H1 (cell line): ENCODE measurements around the gene RPLP2. TPM values are rescaled to one million over a fixed set of nuclear protein-coding genes. Genes with fewer than 3 reads are reported as not detected.

ENCODE experiments used
- CTCF ChIA-PET: fragments of 300-600 bp; sonication (Branson Sonifier 250); formaldehyde crosslinking; loops from one replicate; lab custom pipeline; 2021; ENCODE audit not compliant: partially characterized antibody; lab: Charles Lee
- POLR2A ChIA-PET: fragments of 300-600 bp; sonication (Branson Sonifier 250); formaldehyde crosslinking; loops from one replicate; lab custom pipeline; 2021; ENCODE audit warnings: inconsistent platforms; ENCODE audit not compliant: partially characterized antibody; lab: Charles Lee
- DNase-seq, 2 experiments: peaks; one replicate each; pipeline versions ENCODE4 v3.0.0 to v3.0.0-alpha.2; 2010 to 2022; ENCODE audit warnings: low spot score in 2 of 2, low read depth in 1 of 2, mixed read lengths in 1 of 2
- FAIRE-seq: peaks from 2 replicates; lab custom pipeline; 2011; peaks lifted over from hg19 to GRCh38; lab: Jason Lieb, UNC
- H2AFZ ChIP-seq: 2 replicates; pipeline ENCODE4 v1.8.1; 2012; ENCODE audit warnings: low read length, inconsistent platforms
- H2AK5ac ChIP-seq: 2 replicates; pipeline ENCODE4 v1.6.1; 2013; ENCODE audit warnings: low read depth, low read length
- H2BK120ac ChIP-seq: replicated peaks from 2 replicates; pipeline ENCODE3; 2013; ENCODE audit warnings: low read depth, low read length, inconsistent platforms
- H2BK12ac ChIP-seq: 2 replicates; pipeline ENCODE4 v1.6.1; 2013; ENCODE audit warnings: low read depth, low read length
- H2BK15ac ChIP-seq: 2 replicates; pipeline ENCODE4 v1.6.1; 2013; ENCODE audit warnings: low read length
- H2BK20ac ChIP-seq: 2 replicates; pipeline ENCODE4 v1.6.1; 2013; ENCODE audit warnings: low read length
- H2BK5ac ChIP-seq: 2 replicates; pipeline ENCODE4 v1.6.1; 2013; ENCODE audit warnings: low read depth, low read length
- H3K14ac ChIP-seq: 2 replicates; pipeline ENCODE4 v1.6.1; 2013; ENCODE audit warnings: inconsistent platforms; ENCODE audit not compliant: insufficient read length
- H3K18ac ChIP-seq: 2 replicates; pipeline ENCODE4 v1.6.1; 2013; ENCODE audit warnings: low read length; ENCODE audit errors: extremely low read depth
- H3K23ac ChIP-seq: 2 replicates; pipeline ENCODE4 v1.6.1; 2013; ENCODE audit warnings: inconsistent platforms; ENCODE audit not compliant: insufficient read length
- H3K23me2 ChIP-seq: 2 replicates; pipeline ENCODE4 v1.6.1; 2013; ENCODE audit warnings: low read depth, low read length
- H3K27ac ChIP-seq: 2 replicates; pipeline ENCODE4 v1.6.1; 2011; ENCODE audit warnings: low read depth, low read length, inconsistent platforms
- H3K27me3 ChIP-seq, 4 experiments: replicated peaks in 1 of 4; 1 replicate in 1 of 4; 2 replicates in 3 of 4; pipeline versions ENCODE4 v1.6.1 to v1.8.1; 2011 to 2013; ENCODE audit warnings: low read length in 3 of 4, mild to moderate bottlenecking in 3 of 4, inconsistent platforms in 2 of 4, mixed read lengths in 2 of 4, moderate library complexity in 1 of 4; ENCODE audit not compliant: control insufficient read depth in 3 of 4, insufficient read depth in 3 of 4; ENCODE audit errors: extremely low read depth in 1 of 4
- H3K36me3 ChIP-seq, 4 experiments: 2 replicates each; pipeline versions ENCODE4 v1.6.1 to v1.8.1; 2011 to 2013; ENCODE audit warnings: mild to moderate bottlenecking in 4 of 4, low read length in 3 of 4, moderate library complexity in 2 of 4, control low read depth in 1 of 4, inconsistent platforms in 1 of 4; ENCODE audit not compliant: insufficient read depth in 4 of 4, control insufficient read depth in 2 of 4
- H3K4ac ChIP-seq: replicated peaks from 2 replicates; pipeline ENCODE3; 2013; ENCODE audit warnings: low read length, low read depth, mixed read lengths, inconsistent platforms; ENCODE audit not compliant: insufficient read length
- H3K4me1 ChIP-seq, 4 experiments: replicated peaks in 1 of 4; 1 replicate in 1 of 4; 2 replicates in 3 of 4; pipeline versions ENCODE4 v1.6.1 to v1.8.1; 2011 to 2013; ENCODE audit warnings: low read length in 3 of 4, inconsistent platforms in 2 of 4, mixed read lengths in 1 of 4; ENCODE audit not compliant: insufficient read depth in 4 of 4, control insufficient read depth in 3 of 4
- H3K4me2 ChIP-seq, 2 experiments: 2 replicates each; pipeline versions ENCODE4 v1.6.1 to v1.8.1; 2011 to 2013; ENCODE audit warnings: low read depth in 2 of 2, low read length in 2 of 2, control low read depth in 1 of 2, inconsistent platforms in 1 of 2, mild to moderate bottlenecking in 1 of 2; ENCODE audit not compliant: insufficient read depth in 1 of 2
- H3K4me3 ChIP-seq, 4 experiments: fragments of 200-600, 300-600 bp in 1 of 4; sonication (generic), shearing (Covaris generic), sonication (Bioruptor Twin) in 1 of 4; 2 replicates each; pipeline versions ENCODE4 v1.5.1 to v1.8.1; 2011 to 2016; ENCODE audit warnings: low read length in 4 of 4, low read depth in 3 of 4, control low read depth in 2 of 4, inconsistent platforms in 2 of 4, mild to moderate bottlenecking in 2 of 4, mixed read lengths in 1 of 4, moderate library complexity in 1 of 4; ENCODE audit not compliant: insufficient read depth in 2 of 4; ENCODE audit errors: extremely low read depth in 1 of 4
- H3K56ac ChIP-seq: replicated peaks from 2 replicates; pipeline ENCODE3; 2013; ENCODE audit warnings: low read depth, mild to moderate bottlenecking, mixed read lengths, low read length, inconsistent platforms; ENCODE audit not compliant: insufficient read length
- H3K79me1 ChIP-seq: 2 replicates; pipeline ENCODE4 v1.6.1; 2013; ENCODE audit warnings: low read depth, low read length, control low read depth
- H3K79me2 ChIP-seq, 2 experiments: 2 replicates each; pipeline versions ENCODE4 v1.6.1 to v1.8.1; 2012 to 2013; ENCODE audit warnings: low read length in 2 of 2, mild to moderate bottlenecking in 2 of 2, inconsistent platforms in 1 of 2; ENCODE audit not compliant: insufficient read depth in 2 of 2, control insufficient read depth in 1 of 2
- H3K9ac ChIP-seq, 4 experiments: replicated peaks in 1 of 4; 1 replicate in 1 of 4; 2 replicates in 3 of 4; pipeline versions ENCODE4 v1.6.1 to v1.8.1; 2011 to 2013; ENCODE audit warnings: low read depth in 3 of 4, low read length in 3 of 4, control low read depth in 2 of 4, mild to moderate bottlenecking in 2 of 4, moderate library complexity in 2 of 4, inconsistent platforms in 1 of 4; ENCODE audit errors: extremely low read depth in 1 of 4
- H3K9me3 ChIP-seq, 2 experiments: 2 replicates each; pipeline versions ENCODE4 v1.6.1 to v1.8.1; 2012 to 2013; ENCODE audit warnings: mild to moderate bottlenecking in 2 of 2, moderate library complexity in 2 of 2, control low read depth in 1 of 2, inconsistent platforms in 1 of 2, low read depth in 1 of 2, low read length in 1 of 2, mixed read lengths in 1 of 2; ENCODE audit not compliant: insufficient read depth in 2 of 2
- H4K20me1 ChIP-seq, 2 experiments: replicated peaks in 1 of 2; 2 replicates each; pipeline versions ENCODE3 to v1.8.1; 2011 to 2013; ENCODE audit warnings: inconsistent platforms in 2 of 2, low read length in 2 of 2, mild to moderate bottlenecking in 1 of 2; ENCODE audit not compliant: insufficient read depth in 2 of 2, control insufficient read depth in 1 of 2
- H4K5ac ChIP-seq: 2 replicates; pipeline ENCODE4 v1.6.1; 2013; ENCODE audit warnings: low read length, low read depth, mixed read lengths, inconsistent platforms; ENCODE audit not compliant: insufficient read length
- H4K8ac ChIP-seq: 2 replicates; pipeline ENCODE4 v1.8.0; 2013; ENCODE audit warnings: mild to moderate bottlenecking, moderate library complexity, low read length, inconsistent platforms; ENCODE audit not compliant: insufficient read depth; ENCODE audit errors: extremely low read depth
- H4K91ac ChIP-seq: replicated peaks from 2 replicates; pipeline ENCODE3; 2013; ENCODE audit warnings: low read length, mixed read lengths, inconsistent platforms; ENCODE audit not compliant: insufficient read length
- GTF2F1 ChIP-seq: IDR thresholded peaks from 2 replicates; pipeline ENCODE4 v1.6.1; 2012; ENCODE audit warnings: low read depth, low read length, improper control_type of control experiment, borderline replicate concordance
- RNF2 ChIP-seq: fragments of 200-900, 300-1000 bp; sonication (generic); IDR thresholded peaks from 2 replicates; pipeline ENCODE4 v1.7.1; 2016; ENCODE audit warnings: borderline replicate concordance, low read depth, mild to moderate bottlenecking, antibody characterized with exemption, low read length; ENCODE audit not compliant: poor library complexity, severe bottlenecking; ENCODE audit errors: missing control alignments
- WGBS, 2 experiments: shearing (Covaris generic) in 1 of 2; methylation state at CpG; one replicate each; pipeline versions ENCODE4 v1.1.6 to v1.1.7; 2013 to 2015; ENCODE audit warnings: low lambda C conversion rate in 2 of 2, mixed read lengths in 2 of 2, inconsistent platforms in 1 of 2, low coverage in 1 of 2, missing lambda C conversion rate in 1 of 2; ENCODE audit not compliant: insufficient replicate concordance in 2 of 2, insufficient coverage in 1 of 2, insufficient read length in 1 of 2; ENCODE audit errors: extremely low coverage in 1 of 2, missing lambda C conversion rate in 1 of 2; 5-methylcytosine and 5-hydroxymethylcytosine counted together
- polyA plus RNA-seq, 7 experiments: library from polyadenylated mRNA; depleted of rRNA in 3 of 7; stranded (reverse) in 5 of 7; unstranded in 2 of 7; fragments of >200 nt in 5 of 7; fragments of 200-250 nt in 2 of 7; gene quantifications; 1 replicate in 5 of 7; 2 replicates in 1 of 7; 4 replicates in 1 of 7; pipeline versions ENCODE4 v1.2.1 to v1.2.3, GENCODE V29; 2011 to 2013; ENCODE audit warnings: missing spikeins in 2 of 7, mixed read lengths in 2 of 7
- total RNA-seq: library from RNA; stranded (reverse); fragmentation: NEBNext Ultra II Directional; extraction: Animal tissue kit (Norgen Biotek cat#: 25700); gene quantifications from 2 replicates; pipeline ENCODE4 v1.2.1, GENCODE V29; 2021

Gene RPLP2
- total and polyA plus RNA-seq, 2 of the 8 experiments (the other 6 are each of a cell fraction or from before 2014, with no cell fraction given), result 1,789 to 2,106 TPM

- Histone ChIP-seq H4K20me1 (peaks cover 0 to 8% of the 10 kb centered on the region in 2 experiments), H3K27me3 (no peaks in the 10 kb centered on the region; a peak in 1 of 7 replicates), H3K79me2 (no peaks in the 10 kb centered on the region; a peak in 1 of 4 replicates), H2AFZ (no peak overlapping the region), H2BK120ac (no peak overlapping the region), H2BK12ac (no peak overlapping the region), H3K79me1 (peaks cover 2% of the 10 kb centered on the region; the same call in 1 of the 2 replicates)
- POLR2A ChIA-PET, result interaction anchor here (0.9 to 53.0 kb wide), 5 partner anchors 12 to 163 kb away, joined by 3 to 1917 read pairs (median 11); partner anchors contain the start of genes CD151, CEND1, CRACR2B and PNPLA2
- no peak for TF ChIP-seq GTF2F1
- no peak for TF ChIP-seq RNF2
- TF ChIP-seq, all 59 proteins: peak for 0
- no peak overlapping the region for H4K91ac ChIP-seq
- peaks cover 3 to 30% (median 6%) of the 10 kb centered on the region in 4 experiments; a peak in 5 of 8 replicates for H3K36me3 ChIP-seq
- peaks cover 0 to 12% (median 7%) of the 10 kb centered on the region in 4 experiments; a peak in 5 of 7 replicates for H3K4me1 ChIP-seq
- CTCF ChIA-PET, result interaction anchor here (0.8 to 1.4 kb wide), 3 partner anchors 27 to 74 kb away, joined by 3 read pairs; no protein-coding TSS in a partner anchor
- no peak for DNase-seq
- 91% methylated on average over 20 of the region's 21 CpGs; no CpG with 5 or more reads in 1 of the 2 experiments for WGBS, 2 experiments
- H3K4me2 ChIP-seq, result no peak overlapping the region
- H4K8ac ChIP-seq, result no peak overlapping the region
- H3K4me3 ChIP-seq, result no peak overlapping the region
- no peak overlapping the region for H2BK20ac ChIP-seq
- no peak overlapping the region for H2BK15ac ChIP-seq
- H2BK5ac ChIP-seq, result no peak overlapping the region
- H3K9me3 ChIP-seq, result no peaks in the 10 kb centered on the region
- H3K23me2 ChIP-seq, result peaks cover 13% of the 10 kb centered on the region
- no peak overlapping the region for H3K14ac ChIP-seq
- no peak overlapping the region for H4K5ac ChIP-seq
- no peak overlapping the region for H3K27ac ChIP-seq
- no peak overlapping the region for H3K9ac ChIP-seq
- no peak overlapping the region for H3K56ac ChIP-seq
- H3K18ac ChIP-seq, result no peak overlapping the region
- no peak overlapping the region for H2AK5ac ChIP-seq
- H3K23ac ChIP-seq, result no peak overlapping the region
- no peak overlapping the region for H3K4ac ChIP-seq
- FAIRE-seq, result no peak
These were observed 7.6 kb upstream of the RPLP2 start for GRCh38 chr11:802018-802617.
